ENCODE measurements around the gene PQBP1. TPM values are rescaled to one million over a fixed set of nuclear protein-coding genes. Genes with fewer than 3 reads are reported as not detected.

Gene PQBP1
- total and polyA plus RNA-seq, 4 donors, result 33.2 to 146 (median 74.0) TPM

- DNase-seq (no peak), ATAC-seq (ENCODE audit: insufficient read depth, low FRiP score) (no peak)
- no peaks in the 10 kb centered on the region for H3K27me3 ChIP-seq (ENCODE audit: control insufficient read depth in 3 of 3, insufficient read depth in 3 of 3, low read length in 2 of 3)
- H3K9ac ChIP-seq (ENCODE audit: insufficient read depth in 1 of 2, low read length in 2 of 2), result no peak overlapping the region
- H3K9me3 ChIP-seq (ENCODE audit: control insufficient read depth in 4 of 4, insufficient read depth in 3 of 4, low read length in 3 of 4), result peaks cover 0 to 9% (median 2%) of the 10 kb centered on the region in 4 donors
- WGBS, 2 donors, result 85 to 87% methylated on average over 8 of the region's 8 CpGs
- no peak for TF ChIP-seq CTCF (IDR thresholded peaks at IDR 0.05; ENCODE audit: control extremely low read depth, extremely low read depth)
- H3K27ac ChIP-seq (ENCODE audit: low read depth in 1 of 2, low read length in 1 of 2), result peak overlapping the region in 1 of 2 donors; percentile 52
- H3K36me3 ChIP-seq (ENCODE audit: control insufficient read depth in 4 of 4, insufficient read depth in 4 of 4, low read length in 4 of 4), result peaks cover 7 to 11% (median 9%) of the 10 kb centered on the region in 4 donors
- H3K4me1 ChIP-seq (ENCODE audit: control insufficient read depth in 5 of 5, insufficient read depth in 5 of 5, low read length in 5 of 5), result peaks cover 0 to 4% (median 0%) of the 10 kb centered on the region in 5 donors
- H3K4me3 ChIP-seq, result no peak overlapping the region
These were observed 38.8 kb downstream of the PQBP1 start for GRCh38 chrX:48936429-48937053.

GRCh38 chrX:48937054-48937907, 39.6 kb downstream of the PQBP1 start:
- DNase-seq (peak; percentile 9 to 44 (median 29)), ATAC-seq (ENCODE audit: insufficient read depth, low FRiP score) (peak; percentile 78)
- H3K4me1 ChIP-seq (ENCODE audit: control insufficient read depth in 5 of 5, insufficient read depth in 5 of 5, low read length in 5 of 5), result peaks cover 0 to 4% (median 0%) of the 10 kb centered on the region in 5 donors
- peak overlapping the region in 1 of 2 donors; percentile 75 for H3K27ac ChIP-seq (ENCODE audit: low read depth in 1 of 2, low read length in 1 of 2)
- no peak overlapping the region for H3K4me3 ChIP-seq
- H3K36me3 ChIP-seq (ENCODE audit: control insufficient read depth in 4 of 4, insufficient read depth in 4 of 4, low read length in 4 of 4), result peaks cover 7 to 15% (median 9%) of the 10 kb centered on the region in 4 donors
- WGBS, 2 donors, result 13 to 24% methylated on average over 8 to 9 of the region's 9 CpGs
- H3K9me3 ChIP-seq (ENCODE audit: control insufficient read depth in 4 of 4, insufficient read depth in 3 of 4, low read length in 3 of 4), result peaks cover 0 to 9% (median 2%) of the 10 kb centered on the region in 4 donors
- peak; percentile 9 for TF ChIP-seq CTCF (IDR thresholded peaks at IDR 0.05; ENCODE audit: control extremely low read depth, extremely low read depth)
- no peak overlapping the region for H3K9ac ChIP-seq (ENCODE audit: insufficient read depth in 1 of 2, low read length in 2 of 2)
- no peaks in the 10 kb centered on the region for H3K27me3 ChIP-seq (ENCODE audit: control insufficient read depth in 3 of 3, insufficient read depth in 3 of 3, low read length in 2 of 3)

- DNase-seq, result no peak
- H3K27ac ChIP-seq (ENCODE audit: low read depth in 1 of 2, low read length in 1 of 2), result peak overlapping the region in 1 of 2 donors; percentile 13
- H3K27me3 ChIP-seq (ENCODE audit: control insufficient read depth in 3 of 3, insufficient read depth in 3 of 3, low read length in 2 of 3), result no peaks in the 10 kb centered on the region
- H3K36me3 ChIP-seq (ENCODE audit: control insufficient read depth in 4 of 4, insufficient read depth in 4 of 4, low read length in 4 of 4), result peaks cover 6 to 15% (median 9%) of the 10 kb centered on the region in 4 donors
- TF ChIP-seq CTCF (IDR thresholded peaks at IDR 0.05; ENCODE audit: control extremely low read depth, extremely low read depth), result no peak
- ATAC-seq (ENCODE audit: insufficient read depth, low FRiP score), result no peak
- no peak overlapping the region for H3K9ac ChIP-seq (ENCODE audit: insufficient read depth in 1 of 2, low read length in 2 of 2)
- peaks cover 0 to 4% (median 0%) of the 10 kb centered on the region in 5 donors for H3K4me1 ChIP-seq (ENCODE audit: control insufficient read depth in 5 of 5, insufficient read depth in 5 of 5, low read length in 5 of 5)
- WGBS, 2 donors, result 33 to 41% methylated on average over 1 of the region's 1 CpG
- H3K9me3 ChIP-seq (ENCODE audit: control insufficient read depth in 4 of 4, insufficient read depth in 3 of 4, low read length in 3 of 4), result peaks cover 0 to 7% (median 0%) of the 10 kb centered on the region in 4 donors
- H3K4me3 ChIP-seq, result no peak overlapping the region
These were observed 41.1 kb downstream of the PQBP1 start for GRCh38 chrX:48938721-48939425.
